Activated CD4-positive, alpha-beta T cell treated with anti-CD3 and anti-CD28 coated beads, Interleukin-2, Interleukin-6, amounts not matched to agents 100 ng/mL and 50 ng/mL, durations not matched to agents 16 hours and 8 hours (primary cell): ENCODE measurements around the gene ASXL1.
"Not testable (repeated sequence)": the region's sequence is repeated elsewhere in the genome, so short reads cannot be mapped to it uniquely, and the experiment has no call there.

ENCODE experiments used
- DNase-seq: peaks from one replicate; pipeline ENCODE4 v3.0.0-alpha.2; 2020

ASXL1 gene

GRCh38 chr20:32337937-32338661, 20.0 kb upstream of the ASXL1 start:
- no peak for DNase-seq

DNA sequence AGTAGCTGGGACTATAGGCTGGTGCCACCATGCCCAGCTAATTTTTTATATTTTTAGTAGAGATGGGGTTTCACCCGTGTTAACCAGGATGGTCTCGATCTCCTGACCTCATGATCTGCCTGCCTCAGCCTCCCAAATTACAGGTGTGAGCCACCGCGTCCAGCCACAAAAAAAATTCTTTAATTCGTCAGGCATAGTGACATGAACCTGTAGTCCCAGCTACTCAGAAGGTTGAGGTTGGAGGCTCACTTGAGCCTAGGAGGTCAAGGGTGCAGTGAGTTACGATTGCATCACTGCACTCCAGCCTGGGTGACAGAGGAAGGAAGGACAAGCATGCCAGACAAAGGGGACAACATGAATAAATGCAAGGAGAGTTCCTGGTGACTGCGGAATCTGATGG, 19.5 kb upstream of the ASXL1 start:
- DNase-seq = no peak

- DNase-seq = no peak
These were observed 19.0 kb upstream of the ASXL1 start for GRCh38 chr20:32339116-32339515.

DNA sequence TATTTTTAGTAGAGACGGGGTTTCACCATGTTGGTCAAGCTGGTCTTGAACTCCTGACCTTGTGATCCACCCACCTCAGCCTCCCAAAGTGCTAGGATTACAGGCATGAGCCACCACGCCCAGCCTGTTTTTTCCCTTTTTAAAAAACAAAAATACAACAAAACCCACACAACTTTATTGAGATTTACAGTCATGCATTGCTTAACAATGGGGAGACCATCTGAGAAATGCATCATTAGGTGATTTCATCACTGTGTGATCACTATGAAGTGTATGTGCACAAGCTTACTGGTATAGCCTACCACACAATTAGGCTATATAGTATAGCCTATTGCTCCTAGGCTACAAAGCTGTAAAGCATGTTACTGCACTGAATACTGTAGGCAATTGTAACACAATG, 17.1 kb upstream of the ASXL1 start:
- DNase-seq = not testable (repeated sequence)

DNA sequence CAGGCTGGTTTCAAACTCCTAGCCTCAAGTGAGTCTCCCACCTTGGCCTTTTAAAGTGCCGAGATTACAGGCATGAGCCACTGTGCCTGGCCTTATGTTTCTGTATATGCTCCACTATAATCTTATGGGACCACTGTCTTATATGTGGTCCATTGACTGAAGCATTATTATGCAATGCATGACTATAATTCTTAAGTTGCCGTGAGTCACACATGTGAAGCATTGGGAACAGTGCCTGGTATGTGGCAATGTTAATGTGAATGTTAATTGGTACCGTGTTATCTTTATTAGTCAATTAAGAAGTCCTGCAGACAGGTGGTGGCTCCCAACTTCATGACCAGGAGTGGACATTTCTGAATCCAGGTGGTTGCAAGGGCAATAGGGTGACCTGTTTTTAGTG, 14.7 kb upstream of the ASXL1 start:
- no peak for DNase-seq

DNA sequence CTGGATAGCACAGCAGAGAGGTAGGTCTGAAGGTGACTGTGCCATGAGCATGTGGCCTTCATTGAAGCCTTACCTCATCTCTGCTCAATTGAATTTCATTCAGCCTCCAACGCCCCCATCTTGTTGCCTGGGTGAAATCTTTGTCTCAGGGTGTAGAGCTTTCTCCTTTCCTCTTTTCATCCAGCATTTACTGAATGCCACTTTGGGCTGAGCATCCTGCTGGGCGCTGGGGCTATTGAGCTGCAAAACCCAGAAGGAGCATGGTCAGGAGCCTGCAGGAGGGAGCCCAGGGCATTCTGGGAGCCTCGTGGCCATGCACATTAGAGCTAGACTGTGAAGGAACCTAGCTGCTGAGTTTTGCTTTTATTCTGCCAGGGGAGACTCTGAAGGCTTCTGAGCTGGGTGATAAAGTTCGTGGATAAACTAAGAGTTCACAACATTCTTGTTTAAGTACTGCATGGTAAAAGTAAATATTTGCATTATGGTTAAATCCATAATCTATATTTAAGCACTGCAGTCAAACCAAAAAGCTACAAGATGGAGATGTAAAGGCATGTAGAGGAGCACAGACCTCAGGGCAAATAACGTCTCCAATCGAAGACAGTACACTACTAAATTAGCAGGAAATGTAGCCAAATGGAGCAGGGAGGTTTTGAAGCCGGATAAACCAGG, 13.2 kb upstream of the ASXL1 start:
- no peak for DNase-seq

DNA sequence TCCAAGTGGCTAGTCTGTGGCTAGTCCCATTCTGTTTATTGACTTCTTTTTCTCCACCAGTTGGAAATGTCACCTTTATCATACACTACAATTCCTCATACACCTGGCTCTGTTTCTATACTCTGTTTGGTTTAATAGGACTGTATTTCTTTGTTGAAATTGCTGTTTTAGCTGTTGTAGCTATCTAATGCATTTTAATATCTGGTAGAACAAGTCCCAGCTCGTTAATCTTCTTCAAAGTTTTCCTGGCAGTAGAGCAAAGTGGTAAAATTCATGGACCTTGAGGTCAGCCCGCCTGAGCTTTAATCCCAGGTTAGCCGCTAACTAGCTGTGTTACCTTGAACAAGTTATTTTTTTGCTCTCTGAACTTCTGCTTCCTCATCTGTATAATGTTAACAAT, 9.9 kb upstream of the ASXL1 start:
- no peak for DNase-seq

GRCh38 chr20:32350421-32350820, 7.7 kb upstream of the ASXL1 start:
- no peak for DNase-seq

DNA sequence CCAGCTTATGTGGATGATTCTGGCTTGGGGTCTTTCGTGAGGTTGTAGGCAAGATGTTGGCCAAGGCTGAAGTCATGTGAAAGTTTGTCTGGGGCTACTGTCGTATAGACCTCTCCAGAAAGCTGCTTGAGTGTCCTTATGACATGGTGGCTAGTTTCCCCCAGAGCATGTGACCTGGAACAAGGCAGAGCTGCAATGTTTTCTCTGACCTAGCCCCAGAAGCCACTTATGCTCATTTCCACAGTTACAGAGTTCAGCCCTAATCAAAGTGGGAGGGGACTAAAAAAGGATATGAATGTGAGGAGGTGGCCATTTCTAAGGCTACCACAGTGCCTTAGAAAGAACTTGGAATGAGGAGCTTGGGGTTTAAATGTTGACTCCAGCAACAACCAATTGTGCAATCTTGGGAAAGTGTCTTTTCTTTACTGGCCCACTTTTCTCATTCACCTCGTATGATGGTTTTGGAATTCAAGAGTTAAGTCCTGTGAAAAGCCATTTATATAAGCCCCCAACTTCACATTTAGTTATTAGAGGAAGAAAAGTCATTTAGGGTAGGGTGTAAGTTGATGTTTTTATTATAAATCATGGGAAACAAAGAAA, 5.9 kb upstream of the ASXL1 start:
- no peak for DNase-seq

- DNase-seq = no peak
These were observed 4.2 kb upstream of the ASXL1 start for GRCh38 chr20:32353848-32354496.

DNA sequence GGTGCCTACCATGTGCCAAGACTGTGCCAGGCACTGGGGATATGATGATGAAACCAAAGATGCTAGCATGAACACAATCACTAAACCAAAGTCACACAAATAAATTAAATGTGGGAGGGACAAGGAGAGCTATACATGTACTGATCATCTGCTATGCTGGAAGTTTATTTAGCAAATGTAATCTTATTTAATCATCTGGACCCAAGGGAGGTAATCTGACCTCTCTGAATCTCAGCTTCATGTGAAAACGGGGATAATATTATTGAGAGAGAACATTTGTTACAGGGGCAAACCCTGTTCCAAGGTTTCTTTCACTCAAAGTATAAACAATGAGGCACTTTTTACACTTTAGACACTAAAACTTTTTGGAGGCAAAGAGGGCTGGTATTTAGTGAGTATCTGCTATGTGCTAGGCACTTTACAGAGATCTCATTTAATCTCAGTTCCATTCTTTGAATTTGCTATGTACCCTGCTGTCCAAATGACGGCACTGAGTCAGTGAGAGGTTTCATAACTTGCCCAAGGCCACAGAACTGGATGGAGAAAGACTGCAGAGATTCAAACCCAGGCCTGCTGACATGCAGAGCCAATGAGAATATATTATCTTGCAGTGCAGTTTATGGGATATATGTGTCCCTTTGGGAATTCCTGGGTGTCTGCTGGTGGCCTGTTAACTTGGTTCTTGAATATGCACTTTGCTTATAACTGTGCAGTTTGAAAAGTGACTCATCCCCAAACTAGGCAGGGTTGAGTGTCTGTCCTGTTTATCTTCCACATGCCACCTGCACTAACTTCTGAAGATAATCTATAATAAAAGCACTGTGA, 3.3 kb upstream of the ASXL1 start:
- peak; percentile 80 for DNase-seq

GRCh38 chr20:32355417-32355841, 2.7 kb upstream of the ASXL1 start:
- DNase-seq = peak; percentile 89

DNA sequence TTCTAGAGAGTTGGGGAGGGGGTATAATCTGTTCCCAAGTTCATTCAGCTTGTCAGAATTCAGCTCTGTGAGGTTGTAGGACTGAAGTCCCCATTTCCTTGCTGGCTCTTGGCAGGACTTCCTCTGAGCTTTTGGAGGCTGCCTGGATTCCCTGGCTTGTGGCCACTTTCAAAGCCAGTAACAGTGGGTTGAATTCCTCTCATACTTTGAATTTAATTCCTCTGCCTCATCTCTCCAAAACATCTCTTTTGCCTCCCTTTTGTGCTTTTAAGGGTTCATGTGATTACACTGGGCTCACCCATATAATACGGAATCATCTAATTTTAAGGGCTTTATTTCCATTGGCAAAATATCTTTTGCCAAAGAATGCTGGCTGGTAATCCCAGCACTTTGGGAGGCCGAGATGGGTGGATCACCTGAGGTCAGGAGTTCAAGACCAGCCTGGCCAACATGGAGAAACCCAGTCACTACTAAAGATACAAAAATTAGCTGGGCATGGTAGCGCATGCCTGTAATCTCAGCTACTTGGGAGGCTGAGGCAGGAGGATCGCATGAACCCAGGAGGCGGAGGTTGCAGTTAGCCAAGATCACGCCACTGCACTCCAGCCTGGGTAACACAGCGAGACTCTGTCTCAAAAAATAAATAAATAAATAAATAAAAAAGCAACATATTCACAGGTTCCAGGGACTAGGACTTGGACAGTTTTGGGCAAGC, 2.1 kb upstream of the ASXL1 start:
- DNase-seq = not testable (repeated sequence)

DNA sequence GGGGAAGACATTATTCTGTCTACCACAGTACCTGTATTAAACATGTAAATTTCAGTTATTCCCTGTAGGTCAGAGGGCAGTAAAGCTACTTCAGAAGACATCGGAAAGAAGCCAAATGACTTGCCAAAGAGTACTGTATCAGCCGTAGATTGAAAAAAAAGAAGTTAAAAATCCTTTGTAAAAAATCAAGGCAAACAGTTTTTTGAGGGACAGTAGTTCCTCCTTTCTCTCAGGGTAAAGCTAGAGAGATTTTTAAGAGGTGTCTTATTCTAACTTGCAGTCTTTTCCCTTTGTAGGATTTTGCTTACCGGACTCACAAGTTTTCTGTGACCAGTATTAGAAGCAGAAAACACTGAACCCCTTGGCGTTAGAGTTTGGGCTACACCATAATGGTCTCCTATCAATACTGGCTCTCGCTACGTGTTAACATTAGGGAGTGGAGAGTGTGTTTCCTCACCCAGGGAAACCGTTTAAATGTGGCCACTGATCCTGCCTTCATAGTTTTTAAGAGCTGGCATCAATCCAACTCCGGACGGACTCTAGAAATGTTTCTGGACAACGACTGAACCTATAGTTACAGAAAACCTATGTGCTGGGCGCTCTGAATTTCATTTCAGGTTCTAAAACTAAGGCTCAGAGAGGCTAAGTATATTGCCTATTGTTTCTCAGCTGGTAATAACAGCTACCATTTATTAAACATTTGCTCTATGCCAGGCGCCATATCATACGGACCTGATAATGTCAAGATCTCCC, 1.3 kb upstream of the ASXL1 start:
- DNase-seq = no peak

DNA sequence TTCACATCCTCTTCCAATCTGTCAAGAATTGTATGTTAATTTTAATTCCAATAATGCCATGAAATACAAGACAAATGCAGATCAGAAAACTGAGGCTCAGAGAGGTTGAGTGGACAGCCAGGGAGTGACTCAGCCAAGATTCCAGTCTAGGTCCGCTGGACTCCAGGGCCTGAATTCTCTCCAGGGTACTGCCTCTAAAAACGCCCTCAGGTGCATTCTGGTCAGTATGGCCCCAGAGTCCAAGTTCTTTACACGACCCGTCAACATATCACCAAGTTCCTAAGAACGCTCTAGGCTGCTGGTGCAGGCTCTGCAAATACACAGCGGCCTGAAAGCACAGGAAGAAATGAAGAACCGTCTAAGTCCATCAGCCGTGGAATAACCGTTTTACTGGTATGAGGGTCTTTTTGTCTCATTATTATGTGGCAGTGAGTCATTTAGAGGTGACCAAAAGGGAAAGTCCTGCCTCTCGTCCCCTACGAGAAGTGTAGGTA, 709 bp upstream of the ASXL1 start:
- DNase-seq = no peak

DNA sequence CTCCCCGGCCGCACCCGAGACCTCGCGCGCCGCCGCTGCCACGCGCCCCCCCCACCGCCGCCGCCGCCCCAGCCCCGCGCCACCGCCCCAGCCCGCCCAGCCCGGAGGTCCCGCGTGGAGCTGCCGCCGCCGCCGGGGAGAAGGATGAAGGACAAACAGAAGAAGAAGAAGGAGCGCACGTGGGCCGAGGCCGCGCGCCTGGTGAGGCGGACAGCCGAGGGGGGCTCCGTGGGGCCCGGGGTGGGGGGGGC, 426 bp downstream of the ASXL1 start:
- no peak for DNase-seq

DNA sequence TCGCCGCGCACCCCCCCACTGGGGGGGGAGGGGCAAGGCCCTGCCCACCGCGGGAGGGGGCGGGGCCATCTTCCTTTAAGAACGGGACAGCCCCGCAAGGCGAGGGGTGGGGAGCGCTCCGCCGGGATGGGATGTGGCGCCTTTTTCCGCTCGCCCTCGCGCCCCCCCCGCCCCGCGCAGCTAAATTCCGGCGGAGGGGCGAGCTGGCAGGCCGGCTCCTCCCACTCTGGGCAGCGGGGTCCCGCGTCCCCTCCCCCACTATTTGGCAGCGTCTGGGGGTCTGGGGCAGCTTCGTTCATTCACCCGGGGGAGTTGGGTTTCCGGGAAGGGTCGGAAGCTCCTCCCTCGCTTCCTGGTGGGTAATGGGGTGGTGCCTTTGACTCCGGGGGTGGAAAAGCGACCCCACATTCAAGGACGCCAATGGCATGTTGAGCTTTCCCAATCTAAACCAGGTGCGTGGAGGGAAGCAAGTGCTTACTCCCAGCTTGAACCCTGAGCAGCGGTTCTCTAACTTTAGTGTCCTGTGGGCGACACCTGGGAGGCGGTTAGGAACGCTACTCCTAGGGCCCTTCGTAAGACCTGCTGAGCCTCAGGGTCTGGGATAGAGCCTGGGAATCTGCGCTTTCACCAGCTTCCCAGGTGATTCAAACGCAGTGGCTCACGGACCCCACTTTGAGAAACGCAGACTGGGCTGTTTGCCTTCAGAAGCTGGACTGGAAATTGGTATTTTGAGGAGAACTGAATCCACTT, 927 bp downstream of the ASXL1 start:
- DNase-seq = peak; percentile 86

- peak; percentile 36 for DNase-seq
These were observed 1.7 kb downstream of the ASXL1 start for GRCh38 chr20:32359633-32360332.

GRCh38 chr20:32360333-32360634, 2.2 kb downstream of the ASXL1 start:
- no peak for DNase-seq

- no peak for DNase-seq
These were observed 4.8 kb downstream of the ASXL1 start for GRCh38 chr20:32362901-32363364.
